Panc1 (cell line): ENCODE measurements around the gene CRB2.

ENCODE experiments used
- CTCF ChIP-seq: fragments of 450-650 bp; IDR thresholded peaks from 2 replicates; pipeline ENCODE4 v1.5.1; 2017; ENCODE audit warnings: mild to moderate bottlenecking
- POLR2AphosphoS5 ChIP-seq: IDR thresholded peaks from 2 replicates; pipeline ENCODE4 v1.6.1; 2012; ENCODE audit warnings: mild to moderate bottlenecking, low read depth, low read length, moderate library complexity
- REST ChIP-seq, 2 experiments: IDR thresholded peaks; 2 replicates each; pipeline ENCODE4 v1.6.1; 2011 to 2012; ENCODE audit warnings: low read depth in 2 of 2, control low read depth in 1 of 2, low read length in 1 of 2, mild to moderate bottlenecking in 1 of 2, moderate library complexity in 1 of 2; ENCODE audit not compliant: insufficient read depth in 1 of 2
- SIN3A ChIP-seq: IDR thresholded peaks from 2 replicates; pipeline ENCODE4 v1.6.1; 2012; ENCODE audit warnings: low read depth, mild to moderate bottlenecking, low read length, moderate library complexity, borderline replicate concordance; ENCODE audit not compliant: insufficient read depth

GRCh38 chr9:123391233-123391632, 35.2 kb downstream of the CRB2 start:
- TF ChIP-seq CTCF (no peak), REST (IDR thresholded peaks at IDR 0.05; ENCODE audit: insufficient read depth in 1 of 2, low read depth in 2 of 2, low read length in 1 of 2) (no peak), POLR2AphosphoS5 (no peak), SIN3A (no peak)
